Islet of Langerhans (tissue), 1 donor: ENCODE results near the gene ZSWIM7.
"Not testable (repeated sequence)": the region's sequence is repeated elsewhere in the genome, so short reads cannot be mapped to it uniquely, and the experiment has no call there.

Experiments used
- FAIRE-seq: peaks from one replicate; lab custom pipeline; 2011; peaks lifted over from hg19 to GRCh38; lab: Jason Lieb, UNC

ZSWIM7 gene

DNA sequence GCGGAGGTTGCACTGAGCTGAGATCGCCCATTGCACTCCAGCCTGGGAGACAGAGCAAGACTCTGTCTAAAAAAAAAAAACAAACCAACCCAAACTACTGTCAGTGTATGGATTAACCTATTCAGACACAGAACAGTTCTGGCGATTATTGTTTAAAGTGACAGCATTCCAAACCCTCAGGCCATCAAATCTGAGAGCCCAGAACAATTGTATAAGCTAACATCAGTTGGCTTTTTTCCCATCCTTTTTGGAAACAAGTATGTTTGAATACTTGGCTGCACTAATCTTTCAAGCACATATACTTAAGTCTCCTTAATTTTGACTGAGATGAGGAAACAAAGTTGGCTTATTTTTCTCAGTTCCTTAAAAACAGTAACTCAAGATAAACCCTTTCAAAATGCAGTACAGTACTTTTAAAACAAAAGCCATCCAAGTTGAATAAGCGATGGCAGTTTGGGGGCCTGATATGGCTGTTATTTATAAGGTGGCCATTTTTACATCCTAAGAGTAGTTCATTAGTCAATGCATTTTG is 1.4 kb downstream of the ZSWIM7 start:
- no peak for FAIRE-seq

DNA sequence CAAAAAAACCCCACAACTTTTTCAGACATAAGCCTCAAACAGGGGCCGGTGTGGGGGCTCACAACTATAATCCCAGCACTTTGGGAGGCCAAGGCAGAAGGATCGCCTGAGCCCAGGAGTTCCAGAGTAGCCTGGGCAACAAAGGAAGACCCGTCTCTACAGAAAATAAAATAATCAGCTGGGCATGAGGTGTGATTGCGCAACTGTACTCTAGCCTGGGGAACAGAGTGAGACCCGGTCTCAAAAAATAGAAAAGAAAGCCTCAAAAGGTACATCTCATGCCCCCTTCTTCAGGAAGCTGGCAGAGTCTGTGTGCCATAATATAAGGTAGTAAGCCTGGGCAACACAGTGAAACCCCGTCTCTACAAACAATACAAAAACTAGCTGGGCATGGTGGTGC is 3.2 kb downstream of the ZSWIM7 start:
- FAIRE-seq: no peak

DNA sequence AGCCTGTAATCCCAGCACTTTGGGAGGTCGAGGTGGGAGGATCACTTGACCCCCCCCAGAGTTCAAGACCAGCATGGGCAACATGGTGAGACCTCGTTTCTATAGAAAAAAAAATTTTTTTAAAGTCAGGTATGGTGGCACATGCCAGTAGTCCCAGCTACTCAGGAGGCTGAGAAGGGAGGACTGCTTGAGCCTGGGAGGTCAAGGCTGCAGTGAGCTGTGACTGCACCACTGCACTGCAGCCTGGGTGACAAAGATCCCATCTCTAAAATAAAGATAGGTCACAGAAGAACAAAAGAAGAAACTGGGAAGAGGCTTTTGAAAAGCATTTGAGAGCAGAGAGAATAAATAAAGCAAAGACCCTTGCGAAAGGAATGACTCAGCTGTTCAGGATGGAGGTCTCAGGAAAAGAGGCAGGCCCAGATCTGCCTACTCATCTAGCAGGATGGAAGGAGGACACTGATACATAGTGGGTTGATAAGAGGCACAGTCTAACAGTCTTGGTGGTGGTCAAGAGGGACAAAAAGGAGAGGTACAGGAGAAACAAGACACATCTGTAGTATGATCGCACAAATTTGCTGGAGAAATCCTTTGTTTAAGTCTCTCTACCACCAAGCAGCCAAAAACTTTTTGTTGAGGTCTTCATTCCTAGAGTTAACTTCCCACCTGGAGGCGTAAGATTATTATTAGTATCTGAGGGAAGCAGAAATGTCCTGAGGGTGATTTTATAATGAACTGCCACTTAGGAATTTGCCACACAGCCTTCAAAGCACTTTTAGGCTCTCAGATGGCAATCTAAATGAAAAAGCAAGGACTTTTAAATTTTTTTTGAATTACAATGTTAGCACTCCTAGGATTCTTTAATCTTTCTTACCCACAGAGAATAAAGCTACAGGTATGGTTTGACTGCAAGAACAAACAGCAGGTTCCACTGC is 17.6 kb downstream of the ZSWIM7 start:
- no peak for FAIRE-seq

DNA sequence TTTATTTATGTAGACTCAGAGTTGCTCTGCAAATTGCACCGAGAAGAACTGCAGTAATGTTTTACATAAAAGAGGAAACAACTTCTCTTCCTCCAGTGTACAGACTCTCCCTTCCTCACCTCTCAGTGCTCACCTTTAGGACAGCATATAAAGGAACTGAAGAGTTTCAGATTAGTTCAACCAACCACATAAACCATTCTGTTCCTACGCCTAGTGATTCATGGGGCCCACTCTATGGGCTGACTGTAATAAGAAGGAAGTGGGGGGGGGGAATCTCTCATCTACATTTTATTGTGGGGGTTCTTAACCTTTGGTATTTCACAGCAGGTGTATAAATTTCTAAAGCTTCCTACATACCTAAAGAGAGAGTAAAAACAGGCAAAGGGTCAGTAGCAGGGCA is 18.3 kb downstream of the ZSWIM7 start:
- FAIRE-seq: no peak

DNA sequence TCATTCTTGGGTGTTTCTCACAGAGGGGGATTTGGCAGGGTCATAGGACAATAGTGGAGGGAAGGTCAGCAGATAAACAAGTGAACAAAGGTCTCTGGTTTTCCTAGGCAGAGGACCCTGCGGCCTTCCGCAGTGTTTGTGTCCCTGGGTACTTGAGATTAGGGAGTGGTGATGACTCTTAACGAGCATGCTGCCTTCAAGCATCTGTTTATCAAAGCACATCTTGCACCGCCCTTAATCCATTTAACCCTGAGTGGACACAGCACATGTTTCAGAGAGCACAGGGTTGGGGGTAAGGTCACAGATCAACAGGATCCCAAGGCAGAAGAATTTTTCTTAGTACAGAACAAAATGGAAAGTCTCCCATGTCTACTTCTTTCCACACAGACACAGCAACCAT is 20.5 kb downstream of the ZSWIM7 start:
- FAIRE-seq: not testable (repeated sequence)

DNA sequence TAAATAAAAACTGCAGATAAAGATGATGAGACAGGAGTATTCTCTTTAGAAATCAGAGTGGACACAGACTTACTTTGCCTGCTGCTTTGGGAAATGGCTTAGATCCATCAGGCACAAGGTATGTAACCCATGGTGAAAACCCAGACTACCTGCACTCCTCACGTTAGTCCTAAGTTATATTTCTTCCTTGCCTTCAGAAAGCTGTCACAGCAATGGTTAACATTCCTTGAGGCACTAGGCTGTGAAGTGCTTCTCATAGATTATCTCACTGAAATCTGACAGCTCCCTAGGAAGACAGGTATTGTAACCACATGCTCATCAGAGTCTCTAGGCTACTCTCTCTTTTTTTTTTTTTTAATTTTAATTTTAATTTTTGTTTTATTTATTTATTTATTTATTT is 20.9 kb downstream of the ZSWIM7 start:
- FAIRE-seq: no peak

DNA sequence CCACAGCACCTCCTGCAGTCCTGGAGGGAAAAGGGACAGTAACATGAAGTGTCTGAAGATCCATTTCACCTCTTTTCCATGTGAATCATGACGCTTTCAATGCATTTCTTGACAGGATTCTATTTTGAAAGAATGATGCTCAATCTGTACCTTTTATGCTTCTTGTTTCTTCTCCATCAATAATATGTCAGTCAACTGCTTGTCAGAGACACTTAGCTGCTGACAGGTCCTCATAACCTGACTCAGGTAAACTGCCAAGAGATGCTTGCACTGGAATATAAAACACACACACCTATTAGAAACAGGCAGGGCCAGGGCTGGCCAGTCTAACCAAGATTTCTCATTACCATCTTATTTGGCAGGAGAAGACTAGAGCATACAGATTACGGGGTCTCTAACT is 21.6 kb downstream of the ZSWIM7 start:
- no peak for FAIRE-seq

DNA sequence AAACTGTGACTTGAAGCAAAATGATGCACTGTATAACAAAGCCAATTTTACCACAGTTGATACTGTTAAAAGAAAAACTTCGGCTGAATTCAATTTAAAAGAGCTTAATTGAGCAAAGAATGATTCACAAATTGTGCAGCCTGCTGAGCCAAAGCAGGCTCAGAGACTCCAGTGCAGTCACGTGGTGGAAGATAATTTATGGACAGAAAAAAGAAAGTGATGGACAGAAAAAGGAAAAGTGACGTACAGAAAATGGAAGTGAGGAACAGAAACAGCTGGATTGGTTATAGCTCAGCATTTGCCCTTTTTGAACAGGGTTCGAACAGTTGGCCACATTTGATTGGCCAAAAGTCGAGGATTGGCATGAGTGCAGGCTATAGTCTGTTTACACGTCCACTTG is 25.7 kb downstream of the ZSWIM7 start:
- FAIRE-seq: no peak

DNA sequence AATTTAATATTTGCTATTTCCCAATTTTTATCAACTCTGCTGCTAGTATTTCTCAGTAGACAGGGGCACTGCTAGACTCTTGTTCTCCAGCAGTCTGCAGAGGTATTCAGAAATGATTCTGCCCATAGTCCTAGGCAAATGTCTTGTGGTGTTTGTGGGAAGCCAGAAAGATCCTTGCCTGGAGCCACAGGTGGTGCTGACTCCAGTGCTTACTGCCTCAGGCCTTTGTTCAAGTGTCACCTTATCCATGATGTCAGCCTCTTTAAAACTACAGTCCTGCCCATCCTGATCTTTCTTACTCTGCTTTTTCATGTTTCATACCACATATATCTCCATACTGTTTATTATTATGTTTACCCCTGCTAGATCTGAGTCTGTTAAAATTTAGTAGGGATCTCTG is 26.5 kb downstream of the ZSWIM7 start:
- FAIRE-seq: no peak

DNA sequence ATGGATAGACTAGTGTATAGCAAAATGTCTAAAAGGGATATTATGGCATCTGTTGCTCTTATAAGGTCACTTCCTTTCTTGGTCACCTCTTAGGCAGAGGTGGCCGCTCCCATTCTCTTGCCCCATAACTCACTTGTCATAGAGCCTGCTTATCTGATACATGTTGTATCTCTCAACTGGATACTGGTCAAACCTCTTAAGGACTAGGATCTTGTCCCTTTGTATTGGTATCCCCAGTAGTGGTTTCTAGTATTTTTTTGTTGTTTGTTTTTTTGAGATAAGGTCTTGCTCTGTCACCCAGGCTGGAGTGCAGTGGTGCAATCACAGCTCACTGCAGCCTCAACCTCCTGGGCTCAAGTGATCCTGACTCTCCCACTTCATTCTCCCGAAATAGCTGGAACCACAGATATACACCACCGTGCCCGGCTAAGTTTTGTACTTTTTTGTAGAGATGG is 27.0 kb downstream of the ZSWIM7 start:
- no peak for FAIRE-seq

DNA sequence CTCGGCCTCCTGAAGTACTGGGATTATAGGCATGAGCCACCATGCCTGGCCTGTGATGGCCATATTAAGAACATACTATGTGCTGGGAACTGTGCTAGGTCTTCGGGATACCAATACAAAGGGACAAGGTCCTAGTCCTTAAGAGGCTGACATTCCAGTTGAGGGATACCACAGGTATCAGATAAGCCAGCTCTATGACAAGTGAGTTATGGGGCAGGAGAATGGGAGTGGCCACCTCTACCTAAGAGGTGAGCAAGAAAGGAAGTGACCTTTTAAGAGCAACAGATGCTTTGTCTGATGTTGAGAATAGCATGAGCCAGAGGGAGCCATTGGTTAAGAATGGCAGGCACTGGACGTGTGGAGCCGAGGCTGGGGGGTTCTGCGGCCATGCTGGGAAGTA is 27.6 kb downstream of the ZSWIM7 start:
- FAIRE-seq: no peak

DNA sequence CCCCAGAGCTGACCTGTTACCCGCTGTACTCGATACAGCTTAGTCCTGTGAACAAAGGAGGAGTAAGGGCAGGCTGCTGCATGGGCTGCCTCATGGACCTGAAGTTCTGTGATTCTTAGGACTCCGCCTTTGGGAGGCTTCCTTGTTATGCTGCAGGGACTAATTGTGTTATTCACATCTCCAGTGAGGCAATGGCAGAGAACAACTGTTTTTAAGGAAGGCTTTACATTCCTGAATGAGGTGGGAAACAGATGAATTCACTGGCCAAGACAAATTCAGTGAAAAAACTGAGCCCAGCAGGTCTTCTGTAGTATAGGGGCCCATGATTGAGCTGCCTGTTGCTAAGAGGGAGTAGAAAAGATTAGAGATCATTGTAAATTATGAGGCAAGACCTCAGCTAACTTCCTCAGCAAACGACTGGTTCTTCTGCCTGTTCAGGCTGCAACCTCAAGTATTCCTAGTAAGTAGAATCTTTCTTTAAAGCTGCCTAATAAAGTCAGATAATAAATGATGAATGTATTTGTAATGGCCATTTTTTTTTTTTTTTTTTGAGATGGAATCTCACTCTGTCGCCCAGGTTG is 28.3 kb downstream of the ZSWIM7 start:
- FAIRE-seq: no peak

DNA sequence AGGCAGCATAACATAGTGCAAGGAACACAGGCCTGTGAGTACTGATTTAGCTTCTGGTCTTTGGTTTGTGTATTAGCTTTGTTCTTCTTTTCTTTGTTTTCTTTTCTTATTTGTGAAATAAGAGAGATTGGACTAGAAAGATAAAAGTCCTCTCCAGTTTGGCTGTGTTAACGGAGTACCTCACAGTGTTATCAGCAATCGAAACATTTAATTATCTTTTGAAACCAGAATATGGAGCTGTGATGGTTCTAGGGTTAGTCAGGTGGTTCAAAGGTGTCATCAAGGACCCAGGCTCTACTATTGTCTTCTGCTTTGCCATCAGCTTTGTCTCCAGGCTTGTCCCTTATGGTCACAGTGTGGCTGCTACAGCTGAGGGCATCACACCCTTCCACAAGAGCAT is 29.0 kb downstream of the ZSWIM7 start:
- no peak for FAIRE-seq

DNA sequence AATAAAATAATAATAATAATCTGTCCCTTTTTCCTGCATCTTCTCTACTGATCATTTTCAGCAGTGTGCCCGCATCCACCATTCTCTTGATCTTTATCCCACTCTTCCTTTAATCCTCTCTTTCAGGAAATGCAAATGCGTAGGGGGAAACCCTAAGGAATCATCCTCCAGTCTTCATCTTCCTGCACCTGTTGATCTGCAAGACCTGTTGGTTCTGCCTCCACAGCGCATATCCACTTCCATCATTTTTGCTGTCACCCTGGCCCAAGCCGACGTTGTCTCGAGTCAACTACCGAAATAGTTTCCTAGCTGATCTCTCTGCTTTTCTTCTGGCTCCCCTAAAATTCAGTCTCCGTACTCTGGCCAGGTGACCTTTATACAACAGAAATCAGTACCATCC is 30.0 kb downstream of the ZSWIM7 start:
- FAIRE-seq: no peak

DNA sequence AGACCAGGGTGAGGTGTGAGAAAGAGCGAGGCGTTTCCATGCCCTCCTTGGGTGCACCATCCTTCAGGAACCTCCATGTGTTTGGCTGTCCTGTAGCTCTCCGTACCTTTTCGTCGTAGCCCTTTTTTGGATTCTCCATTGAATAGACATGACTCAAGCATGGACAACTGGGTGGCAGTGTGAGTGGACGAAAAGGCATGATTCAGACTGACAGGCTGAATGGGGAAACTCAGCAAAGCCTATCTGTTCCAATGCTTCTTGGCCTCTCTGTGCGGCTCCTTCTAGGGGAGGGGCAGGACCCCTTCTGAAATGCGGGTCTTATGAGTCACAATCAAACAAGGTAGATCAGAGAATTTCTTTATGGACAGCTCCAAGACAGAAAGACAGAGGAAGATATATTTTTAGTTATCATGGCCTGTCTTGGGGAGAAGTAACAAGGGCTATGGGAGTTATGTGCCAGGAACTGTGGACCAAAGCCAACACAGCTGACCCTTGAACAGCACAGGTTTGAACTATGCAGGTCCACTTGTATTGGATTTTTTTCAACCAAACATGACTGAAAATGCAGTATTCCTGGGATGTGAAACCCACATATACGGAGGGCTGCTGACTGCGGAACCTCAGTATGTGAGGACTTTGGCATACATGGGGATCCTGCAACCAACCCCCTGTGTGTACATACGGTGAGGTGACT is 31.7 kb downstream of the ZSWIM7 start:
- FAIRE-seq: no peak

DNA sequence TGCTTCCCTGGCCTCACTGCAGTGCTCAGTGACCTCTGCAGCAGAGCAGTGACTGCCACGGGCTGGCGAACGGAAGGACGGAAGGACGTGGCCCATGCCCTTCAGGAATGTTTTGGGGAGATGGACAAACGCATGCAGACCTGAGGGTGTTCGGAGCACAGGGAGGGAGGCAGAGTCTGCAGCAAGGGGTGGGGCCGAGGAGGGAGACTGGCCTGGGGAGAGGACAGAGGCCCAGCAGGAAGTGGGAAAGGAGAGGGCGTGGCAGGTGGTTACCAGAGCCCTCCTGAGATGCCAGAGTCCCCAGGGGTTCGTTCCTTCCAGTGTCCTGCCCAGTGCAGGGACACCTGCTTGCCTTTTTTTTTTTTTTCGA is 32.6 kb downstream of the ZSWIM7 start:
- no peak for FAIRE-seq

DNA sequence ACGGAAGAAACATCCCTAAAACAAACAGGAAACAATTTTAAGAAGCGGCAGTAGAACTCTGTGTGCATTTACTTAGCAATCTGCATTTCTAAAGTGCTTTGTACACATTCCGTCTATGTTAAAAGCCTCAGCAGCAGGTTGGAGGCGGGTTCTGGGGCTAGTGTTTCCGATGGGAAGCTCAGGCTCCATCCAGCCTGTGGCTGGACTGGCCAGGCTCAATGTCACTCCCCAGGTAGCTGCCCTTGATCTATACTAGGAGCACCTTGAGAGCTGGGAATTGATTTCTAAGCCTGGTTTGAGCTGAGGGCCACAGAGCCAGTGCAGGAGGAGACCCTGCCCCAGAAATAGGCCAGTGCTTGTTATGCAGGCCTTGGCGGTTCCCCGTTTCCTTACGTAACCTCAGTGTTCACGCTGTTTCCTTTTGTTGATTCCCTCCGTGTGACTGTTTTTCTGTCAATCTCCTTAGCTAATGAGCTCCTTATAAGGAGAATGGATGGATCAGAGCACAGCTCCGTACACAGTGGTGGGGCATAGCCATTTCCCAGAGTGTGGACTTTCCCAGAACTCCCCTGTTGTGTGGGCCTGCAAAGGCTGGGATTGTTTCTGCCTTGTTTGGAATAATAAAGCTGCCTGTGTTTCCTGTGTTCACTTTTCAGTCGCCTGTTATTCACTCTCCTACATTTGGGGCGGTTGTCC is 33.2 kb downstream of the ZSWIM7 start:
- peak; percentile 38 for FAIRE-seq

DNA sequence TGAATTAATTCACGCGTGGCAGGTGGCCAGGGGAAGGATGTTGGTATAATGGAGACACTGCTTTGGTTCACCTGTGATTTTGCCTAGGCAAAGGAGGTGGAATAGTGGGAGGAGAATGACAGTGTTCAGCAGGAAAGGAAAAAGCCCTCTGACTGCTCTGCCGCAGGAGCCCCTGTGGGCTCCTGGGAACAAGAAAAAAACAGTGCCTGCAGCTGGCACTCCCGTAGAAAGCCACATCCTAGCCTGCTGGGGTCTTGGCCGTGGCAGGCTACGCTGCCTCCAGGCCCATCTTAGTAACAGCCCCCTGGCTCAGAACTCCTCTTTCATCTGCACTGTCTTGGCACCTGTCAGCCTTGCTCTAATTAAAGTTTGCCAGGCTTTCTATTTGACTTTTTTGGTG is 34.0 kb downstream of the ZSWIM7 start:
- FAIRE-seq: no peak

DNA sequence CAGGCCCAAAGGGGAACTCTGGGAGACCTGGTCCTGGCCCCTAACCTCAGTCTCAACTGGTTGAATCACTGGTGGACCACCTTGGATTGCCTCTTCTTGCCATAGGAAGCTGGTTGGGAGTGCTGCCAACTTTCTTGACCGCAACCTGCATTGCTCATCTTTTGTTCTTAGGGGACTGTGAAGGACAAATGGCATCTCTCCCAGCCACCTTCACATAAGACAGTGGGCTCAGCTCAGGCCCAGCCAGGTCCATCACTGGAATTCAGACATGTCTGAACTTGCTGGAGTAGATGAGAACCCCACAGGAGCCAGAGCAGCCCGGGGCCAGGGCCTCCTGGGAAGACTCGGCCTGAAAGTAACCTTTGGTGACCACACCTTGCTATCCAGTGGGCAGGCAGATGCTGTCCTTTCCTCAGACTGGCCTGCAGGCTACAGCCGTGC is 35.8 kb downstream of the ZSWIM7 start:
- FAIRE-seq: no peak

DNA sequence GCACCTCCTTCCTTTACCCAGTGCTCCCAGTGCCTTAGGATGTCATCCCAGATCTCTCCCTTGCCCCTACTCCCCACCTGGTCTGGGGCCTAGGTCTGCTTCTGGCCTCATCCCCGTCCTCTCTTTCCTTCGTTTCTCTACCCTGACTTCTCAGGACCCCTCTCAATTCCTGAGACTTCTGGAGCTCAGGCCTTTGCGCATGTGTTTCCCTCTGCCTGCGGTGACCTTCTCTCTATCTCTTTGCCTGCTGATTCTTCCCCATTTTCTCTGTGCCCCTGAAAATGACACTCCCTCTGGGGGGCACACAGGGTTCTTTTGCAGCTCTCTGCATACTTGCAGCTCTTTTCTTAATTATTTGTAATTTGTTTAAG is 41.0 kb downstream of the ZSWIM7 start:
- no peak for FAIRE-seq

DNA sequence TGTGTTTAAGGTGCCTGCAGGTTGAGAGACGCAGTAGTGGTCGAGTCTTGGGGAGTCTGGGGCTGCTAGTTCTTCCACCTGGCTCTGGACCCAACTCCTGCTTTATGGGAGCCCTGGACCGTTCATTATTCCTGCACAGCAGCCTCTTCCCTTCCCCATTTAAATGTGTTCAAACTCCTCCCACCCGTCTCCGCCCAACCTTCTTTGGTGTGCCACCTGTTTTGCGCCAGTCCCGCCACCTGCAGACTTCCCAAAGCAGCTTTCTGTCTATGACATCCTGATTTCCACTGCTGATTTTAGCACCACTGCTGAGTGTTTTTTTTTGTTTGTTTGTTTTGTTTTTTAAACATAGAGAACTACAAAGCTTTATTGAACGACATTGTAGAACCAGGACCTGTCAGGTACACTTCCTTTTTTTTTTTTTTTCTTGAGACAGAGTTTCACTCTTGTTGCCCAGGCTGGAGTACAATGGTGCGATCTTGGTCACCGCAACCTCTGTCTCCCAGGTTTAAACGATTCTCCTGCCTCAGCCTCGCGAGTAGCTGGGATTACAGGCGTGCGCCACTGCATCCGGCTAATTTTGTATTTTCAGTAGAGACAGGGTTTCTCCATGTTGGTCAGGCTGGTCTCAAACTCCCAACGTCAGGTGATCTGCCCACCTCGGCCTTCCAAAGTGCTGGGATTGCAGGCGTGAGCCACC is 41.7 kb downstream of the ZSWIM7 start:
- FAIRE-seq: no peak

DNA sequence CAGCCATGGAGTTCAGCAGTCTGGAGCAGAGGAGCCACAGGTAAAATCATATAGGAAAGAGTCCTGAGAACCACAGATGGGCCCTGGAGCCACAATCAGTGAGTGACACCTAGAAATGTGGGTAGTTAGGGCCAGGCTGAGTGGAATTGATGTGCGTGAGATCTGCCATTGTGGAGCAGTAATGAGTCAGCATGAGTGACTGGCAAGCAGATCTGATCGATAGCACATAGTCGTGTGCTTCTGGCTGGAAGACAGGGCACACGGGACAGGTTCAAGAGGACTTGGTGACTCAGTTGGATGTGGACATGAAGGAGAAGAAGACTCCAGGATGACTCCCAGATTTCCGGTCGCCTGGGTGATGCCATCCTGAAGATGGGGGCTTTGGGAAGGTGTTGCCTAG is 42.3 kb downstream of the ZSWIM7 start:
- FAIRE-seq: no peak
